Smooth muscle cell (in vitro differentiated cells): Measurements from ENCODE around the gene OR6K6. TPM values are rescaled to one million over a fixed set of nuclear protein-coding genes. Genes with fewer than 3 reads are reported as not detected.

Experiments used
- DNase-seq: peaks from one replicate; lab custom pipeline; 2025; ENCODE audit not compliant: unreplicated experiment; lab: John Stamatoyannopoulos, UW
- H2AFZ ChIP-seq: fragments of 200-600 bp; sonication (generic); 2 replicates; pipeline ENCODE4 v1.6.0; 2016; ENCODE audit warnings: antibody characterized with exemption, low read depth, mild to moderate bottlenecking
- H3F3A ChIP-seq: fragments of 200-600 bp; sonication (generic); 2 replicates; pipeline ENCODE4 v1.6.0; 2017; ENCODE audit warnings: antibody characterized with exemption, low read depth
- H3K27ac ChIP-seq: fragments of 200-600 bp; sonication (generic); 2 replicates; pipeline ENCODE4 v1.5.1; 2016; ENCODE audit warnings: low read depth, mild to moderate bottlenecking
- H3K27me3 ChIP-seq: fragments of 200-600 bp; sonication (generic); 2 replicates; pipeline ENCODE4 v1.6.1; 2016; ENCODE audit warnings: low read depth, mild to moderate bottlenecking
- H3K36me3 ChIP-seq: fragments of 200-600 bp; sonication (generic); 2 replicates; pipeline ENCODE4 v1.5.1; 2016; ENCODE audit warnings: low read depth
- H3K4me1 ChIP-seq: fragments of 200-600 bp; sonication (generic); 2 replicates; pipeline ENCODE4 v1.5.1; 2016; ENCODE audit warnings: low read depth
- H3K4me2 ChIP-seq: fragments of 200-600 bp; sonication (generic); 2 replicates; pipeline ENCODE4 v1.6.0; 2016; ENCODE audit warnings: mild to moderate bottlenecking
- H3K4me3 ChIP-seq: fragments of 200-600 bp; sonication (generic); 2 replicates; pipeline ENCODE4 v1.5.1; 2016; ENCODE audit warnings: mild to moderate bottlenecking
- H3K79me2 ChIP-seq: fragments of 200-600 bp; sonication (generic); 2 replicates; pipeline ENCODE4 v1.6.0; 2016; ENCODE audit warnings: low read depth, mild to moderate bottlenecking
- H3K9ac ChIP-seq: fragments of 200-600 bp; sonication (generic); 2 replicates; pipeline ENCODE4 v1.6.0; 2016; ENCODE audit warnings: low read depth
- H3K9me3 ChIP-seq: fragments of 200-600 bp; sonication (generic); replicated peaks from 2 replicates; pipeline ENCODE4 v1.5.1; 2016; ENCODE audit warnings: low read depth
- H4K20me1 ChIP-seq: fragments of 200-600 bp; sonication (generic); 2 replicates; pipeline ENCODE4 v1.6.0; 2016; ENCODE audit warnings: low read depth
- CTCF ChIP-seq: fragments of 200-600 bp; sonication (generic); IDR thresholded peaks from 2 replicates; pipeline ENCODE4 v1.5.1; 2017; ENCODE audit warnings: borderline replicate concordance, mild to moderate bottlenecking, antibody characterized with exemption; ENCODE audit not compliant: insufficient read depth, poor library complexity, severe bottlenecking
- WGBS: methylation state at CpG from one replicate; pipeline ENCODE4 v1.1.7; 2016; ENCODE audit warnings: low lambda C conversion rate; 5-methylcytosine and 5-hydroxymethylcytosine counted together
- polyA plus RNA-seq: library from polyadenylated mRNA; unstranded; fragments of >200 nt; fragmentation: Nextera tagmentation; extraction: Ambion mirVana; gene quantifications from 2 replicates; pipeline ENCODE4 v1.2.1, GENCODE V29; 2016
- total RNA-seq: library from RNA; depleted of rRNA; stranded (reverse); fragments of >200 nt; gene quantifications from 2 replicates; pipeline ENCODE4 v1.2.3, GENCODE V29; 2014

OR6K6 gene
- total RNA-seq, result not detected in 2 replicates
- polyA plus RNA-seq, result not detected in 2 replicates

- Histone ChIP-seq H3K36me3 (no peaks in the 10 kb centered on the region), H3K79me2 (no peaks in the 10 kb centered on the region), H3K27me3 (no peaks in the 10 kb centered on the region), H3K9me3 (no peaks in the 10 kb centered on the region), H3K4me1 (no peaks in the 10 kb centered on the region), H3F3A (no peaks in the 10 kb centered on the region), H3K9ac (no peak within 1 kb of the TSS), H2AFZ (no peak within 1 kb of the TSS), H4K20me1 (no peaks in the 10 kb centered on the region), H3K4me3 (no peak within 1 kb of the TSS), H3K4me2 (no peak within 1 kb of the TSS), H3K27ac (no peak within 1 kb of the TSS)
- no peak for TF ChIP-seq CTCF
- WGBS, result 94% methylated on average over 2 of the region's 2 CpGs
- DNase-seq, result no peak
Measured at GRCh38 chr1:158754420-158754819, at the start of gene OR6K6. OR6K6 (plus strand) TSS chr1:158754720; CDS start chr1:158754888, 168 bp downstream.

GRCh38 chr1:158706096-158706495 is 48.4 kb upstream of the OR6K6 start:
- TF ChIP-seq CTCF, result no peak
- Histone ChIP-seq H3K36me3 (no peaks in the 10 kb centered on the region), H2AFZ (no peak overlapping the region), H4K20me1 (no peaks in the 10 kb centered on the region), H3K79me2 (no peaks in the 10 kb centered on the region), H3K9ac (no peak overlapping the region), H3F3A (no peaks in the 10 kb centered on the region), H3K4me2 (no peak overlapping the region), H3K4me3 (no peak overlapping the region), H3K4me1 (no peaks in the 10 kb centered on the region), H3K27me3 (no peaks in the 10 kb centered on the region), H3K27ac (no peak overlapping the region), H3K9me3 (no peaks in the 10 kb centered on the region)
- WGBS, result 84% methylated on average over 2 of the region's 2 CpGs
- no peak for DNase-seq

- H3K4me2 ChIP-seq, result no peak overlapping the region
- H3K36me3 ChIP-seq, result no peaks in the 10 kb centered on the region
- no peak for TF ChIP-seq CTCF
- H2AFZ ChIP-seq, result no peak overlapping the region
- H3K4me1 ChIP-seq, result no peaks in the 10 kb centered on the region
- H3K27ac ChIP-seq, result no peak overlapping the region
- no peaks in the 10 kb centered on the region for H3K9me3 ChIP-seq
- H4K20me1 ChIP-seq, result no peaks in the 10 kb centered on the region
- H3K9ac ChIP-seq, result no peak overlapping the region
- DNase-seq, result no peak
- no peaks in the 10 kb centered on the region for H3K79me2 ChIP-seq
- peaks cover 11% of the 10 kb centered on the region for H3K27me3 ChIP-seq
- no peaks in the 10 kb centered on the region for H3F3A ChIP-seq
- no peak overlapping the region for H3K4me3 ChIP-seq
- WGBS, result 70% methylated on average over 4 of the region's 4 CpGs
Measured at GRCh38 chr1:158711098-158711497, 43.4 kb upstream of the OR6K6 start.

- no peaks in the 10 kb centered on the region for H3K4me1 ChIP-seq
- no peaks in the 10 kb centered on the region for H3K9me3 ChIP-seq
- H2AFZ ChIP-seq, result no peak overlapping the region
- no peaks in the 10 kb centered on the region for H3F3A ChIP-seq
- no peaks in the 10 kb centered on the region for H3K79me2 ChIP-seq
- no peaks in the 10 kb centered on the region for H4K20me1 ChIP-seq
- no peak for DNase-seq
- 45% methylated on average over 1 of the region's 1 CpG for WGBS
- no peak overlapping the region for H3K27ac ChIP-seq
- no peak overlapping the region for H3K9ac ChIP-seq
- no peak overlapping the region for H3K4me3 ChIP-seq
- H3K4me2 ChIP-seq, result no peak overlapping the region
- TF ChIP-seq CTCF, result no peak
- no peaks in the 10 kb centered on the region for H3K36me3 ChIP-seq
- peaks cover 11% of the 10 kb centered on the region for H3K27me3 ChIP-seq
Measured at GRCh38 chr1:158714754-158715153, 39.8 kb upstream of the OR6K6 start.
